Measurements from ENCODE around the gene EYA4.

The EYA4 gene

GRCh38 chr6:133289733-133290306 lies 48.7 kb downstream of the EYA4 start:
- no peak for DNase-seq (ENCODE audit: low spot score)

- DNase-seq (ENCODE audit: low spot score) = no peak
Measured at GRCh38 chr6:133290930-133291329, 49.8 kb downstream of the EYA4 start.

- no peak for DNase-seq (ENCODE audit: low spot score)
Measured at GRCh38 chr6:133291671-133292070, 50.5 kb downstream of the EYA4 start.

- no peak for DNase-seq (ENCODE audit: low spot score)
Measured at GRCh38 chr6:133297657-133298056, 56.5 kb downstream of the EYA4 start.

GRCh38 chr6:133298335-133298734 lies 57.2 kb downstream of the EYA4 start:
- DNase-seq (ENCODE audit: low spot score) = no peak

GRCh38 chr6:133298801-133299200 lies 57.6 kb downstream of the EYA4 start:
- DNase-seq (ENCODE audit: low spot score) = no peak

GRCh38 chr6:133300896-133301295 lies 59.7 kb downstream of the EYA4 start:
- no peak for DNase-seq (ENCODE audit: low spot score)

GRCh38 chr6:133301835-133302234 lies 60.7 kb downstream of the EYA4 start:
- DNase-seq (ENCODE audit: low spot score) = no peak

- DNase-seq (ENCODE audit: low spot score) = no peak
Measured at GRCh38 chr6:133306931-133307330, 65.8 kb downstream of the EYA4 start.

- no peak for DNase-seq (ENCODE audit: low spot score)
Measured at GRCh38 chr6:133309579-133309978, 68.4 kb downstream of the EYA4 start.

GRCh38 chr6:133312006-133312405 lies 70.8 kb downstream of the EYA4 start:
- DNase-seq (ENCODE audit: low spot score) = no peak

- no peak for DNase-seq (ENCODE audit: low spot score)
Measured at GRCh38 chr6:133313068-133313467, 71.9 kb downstream of the EYA4 start.

GRCh38 chr6:133314947-133315346 lies 73.8 kb downstream of the EYA4 start:
- no peak for DNase-seq (ENCODE audit: low spot score)

- no peak for DNase-seq (ENCODE audit: low spot score)
Measured at GRCh38 chr6:133315811-133316210, 74.7 kb downstream of the EYA4 start.

- no peak for DNase-seq (ENCODE audit: low spot score)
Measured at GRCh38 chr6:133317704-133318103, 76.5 kb downstream of the EYA4 start.

GRCh38 chr6:133326584-133326983 lies 85.4 kb downstream of the EYA4 start:
- DNase-seq (ENCODE audit: low spot score) = no peak

GRCh38 chr6:133333852-133334251 lies 92.7 kb downstream of the EYA4 start:
- no peak for DNase-seq (ENCODE audit: low spot score)

- DNase-seq (ENCODE audit: low spot score) = no peak
Measured at GRCh38 chr6:133337308-133337707, 96.2 kb downstream of the EYA4 start.

- DNase-seq (ENCODE audit: low spot score) = no peak
Measured at GRCh38 chr6:133339543-133340384, 98.6 kb downstream of the EYA4 start.

GRCh38 chr6:133340557-133340956 lies 99.4 kb downstream of the EYA4 start:
- DNase-seq (ENCODE audit: low spot score) = no peak

- DNase-seq (ENCODE audit: low spot score) = no peak
Measured at GRCh38 chr6:133341607-133342158, 100.5 kb downstream of the EYA4 start.

- DNase-seq (ENCODE audit: low spot score) = no peak
Measured at GRCh38 chr6:133343220-133343619, 102.1 kb downstream of the EYA4 start.

- DNase-seq (ENCODE audit: low spot score) = no peak
Measured at GRCh38 chr6:133348846-133349245, 107.7 kb downstream of the EYA4 start.
